HG03175 (cell line): ENCODE results near the gene HYDIN.
"Not testable (repeated sequence)": the region's sequence is repeated elsewhere in the genome, so short reads cannot be mapped to it uniquely, and the experiment has no call there.

Experiments
- ATAC-seq: cut with Tn5 transposase; IDR thresholded peaks from one replicate; pipeline ENCODE4 v1.9.1; 2021; ENCODE audit warnings: mild to moderate bottlenecking, moderate library complexity; ENCODE audit not compliant: unreplicated experiment

The HYDIN gene

DNA sequence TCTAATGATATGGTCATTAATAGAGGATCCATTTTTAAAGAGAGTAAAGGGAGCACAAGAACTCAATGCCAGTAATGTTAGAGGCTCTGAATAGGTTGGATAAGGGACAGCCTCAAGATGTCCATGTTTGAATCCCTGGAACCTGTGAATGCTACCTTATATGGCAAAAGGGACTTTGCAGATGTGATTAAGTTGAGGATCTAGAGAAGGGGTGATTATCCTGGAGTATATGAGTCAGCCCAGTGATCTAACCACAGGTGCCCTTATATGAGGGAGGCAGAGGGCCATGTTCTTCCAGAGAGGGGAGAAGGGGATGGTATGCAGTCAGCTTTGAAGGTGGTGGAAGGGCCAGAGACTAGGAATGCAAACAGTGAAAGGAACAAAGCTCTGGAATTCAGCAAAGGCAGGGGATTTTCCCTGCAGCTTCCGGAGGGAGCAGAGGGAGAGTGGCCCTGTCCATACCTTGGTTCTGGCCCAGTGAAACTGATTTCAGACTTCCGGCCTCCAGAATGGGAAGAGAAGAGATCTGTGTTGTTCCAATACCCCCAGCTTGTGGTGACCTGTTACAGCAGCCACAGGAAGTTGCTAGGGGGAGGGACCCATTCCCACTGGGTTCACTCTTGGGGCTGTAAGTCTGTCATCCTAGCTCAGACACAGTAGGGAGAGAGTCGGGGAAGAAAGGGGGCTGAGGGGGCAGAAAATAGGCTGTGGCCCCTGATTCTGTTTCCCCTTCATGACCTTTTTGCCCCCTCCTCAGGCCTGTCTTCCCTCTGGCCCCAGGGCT is 220.9 kb downstream of the HYDIN start:
- not testable (repeated sequence) for ATAC-seq

- not testable (repeated sequence) for ATAC-seq
Measured at GRCh38 chr16:71006516-71006915, 224.0 kb downstream of the HYDIN start.

DNA sequence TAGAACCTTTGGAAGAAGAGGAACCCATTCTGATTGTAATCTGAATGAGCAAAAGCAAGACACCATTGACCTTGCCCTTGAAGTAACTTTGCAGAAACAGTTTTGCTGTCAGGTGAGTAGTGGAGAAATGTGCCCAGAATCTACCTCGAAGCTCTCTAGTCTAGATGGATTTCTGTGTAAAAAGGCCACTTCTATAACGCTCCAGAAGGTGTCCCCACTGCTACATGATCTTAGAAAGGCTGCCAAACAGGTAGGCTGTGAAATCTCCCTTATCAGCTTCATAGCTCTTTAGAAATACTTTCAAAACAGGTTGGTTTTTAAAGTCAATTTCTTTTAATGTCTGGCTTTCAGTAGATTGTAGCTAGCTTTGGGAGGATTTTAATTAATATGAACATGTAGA is 230.8 kb downstream of the HYDIN start:
- not testable (repeated sequence) for ATAC-seq

- not testable (repeated sequence) for ATAC-seq
Measured at GRCh38 chr16:70995799-70996198, 234.7 kb downstream of the HYDIN start.

- ATAC-seq = not testable (repeated sequence)
Measured at GRCh38 chr16:70992511-70992910, 238.0 kb downstream of the HYDIN start.

- not testable (repeated sequence) for ATAC-seq
Measured at GRCh38 chr16:70987019-70987715, 243.4 kb downstream of the HYDIN start.

- not testable (repeated sequence) for ATAC-seq
Measured at GRCh38 chr16:70984675-70985074, 245.8 kb downstream of the HYDIN start.

DNA sequence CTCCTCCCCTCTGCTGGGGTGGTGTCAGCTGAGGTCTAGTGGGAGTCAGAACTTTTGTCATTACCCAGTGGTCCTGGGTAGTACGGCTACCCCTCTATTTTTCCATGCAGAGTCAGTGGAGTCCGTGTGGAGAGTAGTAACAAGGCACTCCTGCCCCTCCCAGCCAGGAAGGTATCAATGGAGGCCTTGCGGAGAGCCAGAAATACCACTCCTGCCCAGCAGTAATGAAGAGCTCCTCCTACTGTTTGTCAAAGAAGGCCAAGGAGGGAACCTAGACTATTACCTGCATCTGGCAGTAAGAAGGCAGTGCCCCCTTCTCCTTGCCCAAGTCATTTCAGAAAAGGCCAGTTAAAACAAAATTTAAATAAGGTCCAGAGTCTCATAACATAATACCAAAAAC is 262.2 kb downstream of the HYDIN start:
- ATAC-seq = not testable (repeated sequence)

DNA sequence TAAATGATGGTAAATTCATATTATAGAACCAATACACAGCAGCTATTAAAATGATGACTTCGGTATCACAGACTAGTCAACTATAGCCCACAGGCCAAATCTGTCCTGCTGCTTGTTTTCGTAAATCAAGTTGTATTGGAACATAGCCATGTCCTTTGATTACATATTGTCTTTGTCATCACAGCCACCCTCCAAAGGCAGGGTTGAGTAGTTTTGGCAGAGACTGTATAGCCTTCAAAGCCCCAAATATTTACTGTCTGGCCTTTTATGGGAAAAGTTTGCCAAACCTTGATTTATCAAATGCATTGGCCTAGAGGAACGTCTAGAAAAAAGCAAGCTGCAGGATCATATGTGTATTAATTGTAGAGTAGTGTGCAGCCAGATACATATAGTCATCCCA is 270.4 kb downstream of the HYDIN start:
- ATAC-seq = not testable (repeated sequence)

GRCh38 chr16:70954922-70955321 is 275.6 kb downstream of the HYDIN start:
- not testable (repeated sequence) for ATAC-seq

DNA sequence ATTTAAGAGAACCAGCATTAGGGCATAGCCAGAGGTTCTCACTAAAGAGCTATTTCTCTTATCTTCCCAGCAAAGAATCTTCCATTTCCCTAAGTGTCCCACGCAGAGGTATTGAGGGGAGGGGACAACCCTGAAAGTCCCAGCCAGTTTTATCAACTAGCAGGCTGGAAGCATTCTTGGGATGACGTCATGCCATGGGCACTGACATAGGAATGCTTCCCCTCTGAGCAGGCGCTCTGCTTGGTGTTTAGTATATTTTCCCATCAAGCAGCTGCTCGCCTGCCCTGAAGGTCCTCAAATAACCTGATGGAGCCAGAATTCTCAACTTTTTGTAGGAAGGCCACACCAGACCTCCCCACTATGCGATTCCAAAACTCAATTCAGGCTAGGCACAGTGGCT is 276.7 kb downstream of the HYDIN start:
- ATAC-seq = not testable (repeated sequence)

DNA sequence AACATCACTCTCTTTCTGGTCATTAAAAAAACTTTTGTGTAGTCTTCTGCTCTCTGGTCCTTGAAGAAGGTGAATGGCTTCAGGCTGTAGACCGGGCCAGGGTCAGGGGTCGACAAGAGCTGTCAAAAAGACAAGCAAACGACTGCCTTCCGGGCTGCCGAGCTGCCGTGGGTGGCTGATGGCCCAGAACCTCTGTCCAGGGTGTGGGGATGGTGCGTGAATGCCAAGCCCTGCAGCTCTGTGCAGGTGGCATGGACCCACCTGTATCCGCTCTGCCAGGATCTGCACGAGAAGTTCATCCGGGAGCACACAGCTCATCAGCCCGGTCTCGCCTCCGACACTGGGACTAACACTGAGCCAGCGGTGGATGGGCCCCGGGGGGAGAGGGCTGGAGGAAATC is 287.0 kb downstream of the HYDIN start:
- not testable (repeated sequence) for ATAC-seq

GRCh38 chr16:70939690-70940359 is 290.7 kb downstream of the HYDIN start:
- ATAC-seq = not testable (repeated sequence)

DNA sequence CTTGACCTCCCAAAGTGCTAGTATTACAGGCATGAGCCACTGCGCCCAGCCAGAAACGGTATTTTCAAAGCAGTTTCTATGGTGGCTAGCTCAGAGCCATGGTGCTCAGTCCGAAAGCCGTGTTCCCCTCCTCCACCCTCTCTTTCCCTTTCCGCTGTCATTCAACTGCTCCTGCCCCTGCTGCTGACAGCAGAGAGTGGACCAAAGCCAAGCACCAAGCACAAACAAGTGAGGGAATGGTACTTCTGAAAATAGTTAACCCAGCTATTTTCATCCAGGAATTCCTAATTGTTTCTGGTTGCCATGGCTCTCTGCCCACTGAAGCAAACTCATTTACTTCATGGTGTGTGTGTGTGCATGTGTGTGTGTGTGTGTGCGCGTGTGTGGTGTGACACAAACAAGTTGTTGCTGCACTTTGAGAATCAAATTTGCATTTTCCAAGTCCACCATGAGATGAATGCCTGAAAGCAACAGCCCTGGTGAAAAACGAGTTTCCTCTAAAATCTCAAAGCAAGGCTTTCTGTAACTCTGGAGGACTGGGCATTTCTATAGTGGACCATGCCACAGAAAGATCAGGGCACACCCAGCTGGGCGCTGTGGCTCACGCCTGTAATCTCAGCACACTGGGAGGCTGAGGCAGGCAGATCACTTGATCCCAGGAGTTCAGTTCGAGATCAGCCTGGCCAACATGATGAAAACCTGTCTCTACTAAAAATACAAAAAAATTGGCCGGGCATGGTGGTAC is 293.6 kb downstream of the HYDIN start:
- ATAC-seq = not testable (repeated sequence)

- not testable (repeated sequence) for ATAC-seq
Measured at GRCh38 chr16:70935325-70935724, 295.2 kb downstream of the HYDIN start.

GRCh38 chr16:70933746-70934145 is 296.8 kb downstream of the HYDIN start:
- not testable (repeated sequence) for ATAC-seq

DNA sequence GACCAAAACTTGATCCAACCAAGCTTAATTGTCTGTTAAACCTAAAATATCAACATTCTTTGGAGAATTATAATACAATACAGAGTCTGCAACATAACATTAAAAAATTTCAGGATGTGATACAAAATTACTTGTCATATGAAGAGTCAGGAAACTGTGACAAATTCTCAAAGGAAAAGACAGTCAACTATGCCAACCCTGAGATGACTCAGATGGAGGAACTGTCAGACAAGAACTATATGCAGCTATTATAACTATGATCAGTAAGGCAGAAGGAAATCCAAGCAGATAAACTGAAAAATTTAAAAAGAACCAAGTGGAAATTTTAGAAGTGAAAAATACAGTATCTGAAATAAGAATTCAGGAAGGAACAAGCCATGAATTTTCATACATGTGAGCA is 299.8 kb downstream of the HYDIN start:
- ATAC-seq = not testable (repeated sequence)

- not testable (repeated sequence) for ATAC-seq
Measured at GRCh38 chr16:70922164-70922563, 308.4 kb downstream of the HYDIN start.

DNA sequence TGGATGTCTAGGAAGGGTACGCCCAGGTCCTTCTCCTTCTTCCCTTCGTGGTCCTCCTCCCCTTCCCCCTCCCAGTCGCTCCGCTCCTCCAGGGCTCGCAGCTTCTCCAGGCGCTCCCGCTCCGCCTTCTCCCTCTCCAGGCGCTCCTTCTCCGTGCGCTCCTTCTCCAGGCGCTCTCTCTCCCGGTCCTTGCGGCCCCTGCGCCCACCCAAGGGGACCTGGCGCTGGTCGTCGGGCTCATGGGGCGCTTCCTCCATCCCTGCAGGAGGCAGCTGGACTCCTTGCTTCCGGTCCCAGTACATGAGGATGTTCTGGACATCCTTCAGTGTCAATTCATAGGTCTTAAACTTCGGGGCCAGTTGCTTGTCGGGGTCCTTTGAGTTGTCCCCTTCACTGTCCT is 309.9 kb downstream of the HYDIN start:
- not testable (repeated sequence) for ATAC-seq

- ATAC-seq = not testable (repeated sequence)
Measured at GRCh38 chr16:70888208-70888607, 342.3 kb downstream of the HYDIN start.

DNA sequence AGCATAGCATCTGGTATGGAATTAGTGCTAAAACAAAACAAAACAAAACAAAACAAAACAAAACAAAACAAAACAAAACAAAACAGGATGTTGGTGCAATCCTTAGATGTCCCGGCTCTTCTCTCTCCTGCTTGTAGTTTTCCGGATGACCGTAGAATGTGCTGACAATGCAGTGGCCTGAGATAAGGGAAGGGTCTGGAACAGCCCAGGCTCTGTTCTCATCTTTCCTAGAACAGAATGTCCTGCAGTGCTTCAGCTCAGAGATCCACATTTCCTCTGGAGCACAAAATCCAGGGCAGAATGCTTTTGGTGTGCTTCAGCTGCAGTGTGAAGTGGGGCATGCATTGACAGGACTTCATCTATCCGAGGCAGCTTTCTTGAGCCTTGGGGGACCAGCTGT is 345.9 kb downstream of the HYDIN start:
- ATAC-seq = not testable (repeated sequence)
